ENCODE measurements around the gene SURF2. TPM values are rescaled to one million over a fixed set of nuclear protein-coding genes. Genes with fewer than 3 reads are reported as not detected.

The SURF2 gene
- total RNA-seq, 2 donors from 2014 or later, result 16.4 to 57.6 TPM

DNA sequence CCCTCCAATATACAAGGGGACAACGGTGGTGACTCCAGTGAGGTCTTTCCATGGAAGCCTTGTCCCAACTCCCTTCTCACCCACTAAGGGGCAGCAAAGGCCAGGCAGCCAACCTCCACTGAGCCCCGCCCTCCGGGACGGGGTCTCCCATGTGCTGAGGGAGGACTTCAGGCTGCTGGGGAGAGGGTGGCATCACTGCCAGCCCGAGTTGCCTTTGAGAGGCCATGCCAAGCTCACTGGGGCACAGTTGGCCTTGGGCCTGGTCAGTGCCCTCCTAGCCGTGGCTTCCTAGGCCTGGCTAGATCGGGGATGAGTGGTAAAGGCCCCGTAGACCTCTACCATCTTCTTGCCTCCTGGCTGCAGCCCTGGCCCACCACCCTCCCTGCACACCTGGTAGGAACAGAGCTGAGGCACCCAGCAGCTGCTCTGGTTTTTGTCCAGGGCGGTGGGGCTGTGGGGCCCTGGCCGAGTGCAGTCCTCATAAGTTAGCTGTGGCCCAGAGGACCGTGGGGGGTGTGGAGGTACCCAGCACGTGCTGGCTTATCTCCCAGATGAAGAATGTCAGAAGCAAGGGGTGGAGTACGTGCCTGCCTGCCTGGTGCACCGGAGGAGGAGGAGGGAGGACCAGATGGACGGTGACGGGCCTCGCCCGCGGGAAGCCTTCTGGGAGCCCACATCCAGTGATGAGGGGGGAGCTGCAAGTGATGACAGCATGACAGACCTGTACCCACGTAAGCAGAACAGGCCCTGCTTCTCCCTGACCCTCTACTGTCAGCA, 3.2 kb downstream of the SURF2 start:
- 46% methylated on average over 18 of the region's 20 CpGs for WGBS
- H3K27me3 ChIP-seq (replicated peaks; ENCODE audit: insufficient read depth), result no peaks in the 10 kb centered on the region
- no peak for DNase-seq (ENCODE audit: low spot score)
- H3K4me3 ChIP-seq, result no peak overlapping the region
- TF ChIP-seq, protein P1, sequence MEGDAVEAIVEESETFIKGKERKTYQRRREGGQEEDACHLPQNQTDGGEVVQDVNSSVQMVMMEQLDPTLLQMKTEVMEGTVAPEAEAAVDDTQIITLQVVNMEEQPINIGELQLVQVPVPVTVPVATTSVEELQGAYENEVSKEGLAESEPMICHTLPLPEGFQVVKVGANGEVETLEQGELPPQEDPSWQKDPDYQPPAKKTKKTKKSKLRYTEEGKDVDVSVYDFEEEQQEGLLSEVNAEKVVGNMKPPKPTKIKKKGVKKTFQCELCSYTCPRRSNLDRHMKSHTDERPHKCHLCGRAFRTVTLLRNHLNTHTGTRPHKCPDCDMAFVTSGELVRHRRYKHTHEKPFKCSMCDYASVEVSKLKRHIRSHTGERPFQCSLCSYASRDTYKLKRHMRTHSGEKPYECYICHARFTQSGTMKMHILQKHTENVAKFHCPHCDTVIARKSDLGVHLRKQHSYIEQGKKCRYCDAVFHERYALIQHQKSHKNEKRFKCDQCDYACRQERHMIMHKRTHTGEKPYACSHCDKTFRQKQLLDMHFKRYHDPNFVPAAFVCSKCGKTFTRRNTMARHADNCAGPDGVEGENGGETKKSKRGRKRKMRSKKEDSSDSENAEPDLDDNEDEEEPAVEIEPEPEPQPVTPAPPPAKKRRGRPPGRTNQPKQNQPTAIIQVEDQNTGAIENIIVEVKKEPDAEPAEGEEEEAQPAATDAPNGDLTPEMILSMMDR (IDR thresholded peaks at IDR 0.05), result peak in 2 of 4 experiments; percentile 16 to 43
- no peak for TF ChIP-seq POLR2AphosphoS5 (IDR thresholded peaks at IDR 0.05)
- intact Hi-C loops (cut with DNase I), result no loop called here
- H3K9me3 ChIP-seq, result no peaks in the 10 kb centered on the region
- H3K36me3 ChIP-seq, result no peaks in the 10 kb centered on the region
- peaks cover 22% of the 10 kb centered on the region for H3K4me1 ChIP-seq (replicated peaks)
- no peak overlapping the region for H3K27ac ChIP-seq

DNA sequence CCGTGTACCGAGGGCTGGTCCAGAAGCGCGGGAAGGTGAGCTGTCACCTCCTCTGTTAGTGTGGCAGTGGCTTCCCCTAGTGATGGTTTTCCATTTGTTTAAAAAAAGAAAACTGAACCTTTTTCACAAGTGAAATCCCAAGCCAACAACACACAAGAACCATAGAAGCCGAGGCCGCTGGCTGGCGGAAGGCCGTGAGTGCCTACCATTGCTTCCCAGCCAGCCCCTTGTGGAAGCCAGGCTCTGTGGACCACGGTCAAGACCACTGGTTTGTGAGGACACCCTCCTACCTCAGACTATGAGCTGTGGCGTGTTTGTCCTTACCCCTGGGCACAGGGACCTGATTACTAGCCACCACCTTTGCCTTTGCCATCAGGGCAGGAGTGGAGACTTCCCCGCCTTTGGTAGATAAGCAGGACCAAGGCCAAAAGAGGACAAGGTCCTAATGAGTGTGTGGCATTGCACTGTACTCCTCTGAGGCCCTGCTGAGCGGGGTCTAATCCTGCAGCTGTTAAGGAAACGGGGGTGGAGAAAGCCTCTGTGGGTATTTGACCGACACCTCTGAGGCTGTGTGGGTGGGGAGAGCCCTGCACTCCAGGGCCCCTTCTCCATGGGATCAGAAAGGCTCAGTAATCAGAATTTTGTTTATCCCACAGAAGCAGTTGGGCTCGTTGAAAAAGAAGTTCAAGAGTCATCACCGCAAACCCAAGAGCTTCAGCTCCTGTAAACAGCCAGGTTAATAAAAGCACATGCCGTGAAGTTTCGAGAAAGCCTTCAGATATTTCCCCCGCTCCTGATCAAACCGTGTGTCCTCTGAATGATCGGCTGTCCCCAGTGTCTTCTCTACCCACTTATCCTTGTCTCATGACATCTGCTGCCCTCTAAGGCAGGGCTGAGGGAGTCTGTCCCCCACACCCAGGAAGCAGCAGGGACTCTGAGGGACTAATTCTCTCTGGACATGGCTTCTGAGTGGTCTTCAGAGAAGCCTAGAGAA, 4.3 kb downstream of the SURF2 start:
- Histone ChIP-seq H3K4me1 (replicated peaks) (peaks cover 23% of the 10 kb centered on the region), H3K27me3 (replicated peaks; ENCODE audit: insufficient read depth) (no peaks in the 10 kb centered on the region), H3K4me3 (no peak overlapping the region), H3K9me3 (no peaks in the 10 kb centered on the region), H3K27ac (no peak overlapping the region), H3K36me3 (no peaks in the 10 kb centered on the region)
- intact Hi-C loops (cut with DNase I), result no loop called here
- TF ChIP-seq, protein P1 (IDR thresholded peaks at IDR 0.05), result no peak
- DNase-seq (ENCODE audit: low spot score), result no peak
- 85% methylated on average over 21 of the region's 21 CpGs for WGBS

DNA sequence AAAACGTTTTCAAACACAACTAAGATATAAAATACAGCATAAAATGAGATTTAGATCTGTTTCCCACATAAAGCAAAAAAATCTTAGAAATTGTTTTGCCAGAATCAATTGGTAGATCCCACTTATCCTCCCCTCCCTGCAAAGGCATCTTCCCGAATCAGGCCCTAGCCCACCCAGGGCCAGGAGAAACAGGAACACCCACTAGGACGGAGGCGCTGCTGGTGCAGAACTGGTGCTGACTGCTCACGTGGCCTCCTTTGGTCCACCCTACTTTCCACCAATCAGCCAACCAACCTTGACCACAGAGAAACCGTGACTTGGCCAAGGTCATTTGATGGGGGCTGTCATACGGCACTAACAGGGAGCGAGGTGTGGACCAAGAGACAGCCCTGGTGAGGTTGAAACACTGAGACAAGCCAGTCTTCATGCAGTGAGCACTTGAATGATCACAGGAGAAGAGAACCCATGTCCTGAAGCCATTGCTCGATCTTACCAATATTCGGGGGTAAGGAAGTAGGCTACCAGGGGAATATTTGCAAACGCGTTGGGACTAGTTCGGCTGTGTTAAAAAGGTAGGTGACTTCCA, 5.2 kb downstream of the SURF2 start:
- DNase-seq (ENCODE audit: low spot score), result no peak
- H3K4me1 ChIP-seq (replicated peaks), result peaks cover 23% of the 10 kb centered on the region
- H3K9me3 ChIP-seq, result no peaks in the 10 kb centered on the region
- TF ChIP-seq, protein P1 (IDR thresholded peaks at IDR 0.05), result no peak
- TF ChIP-seq POLR2AphosphoS5 (IDR thresholded peaks at IDR 0.05) (no peak), POLR2A (IDR thresholded peaks at IDR 0.05) (no peak)
- no peaks in the 10 kb centered on the region for H3K36me3 ChIP-seq
- no peaks in the 10 kb centered on the region for H3K27me3 ChIP-seq (replicated peaks; ENCODE audit: insufficient read depth)
- H3K4me3 ChIP-seq, result no peak overlapping the region
- WGBS, result 66% methylated on average over 13 of the region's 13 CpGs
- no peak overlapping the region for H3K27ac ChIP-seq
- intact Hi-C loops (cut with DNase I), result no loop called here

DNA sequence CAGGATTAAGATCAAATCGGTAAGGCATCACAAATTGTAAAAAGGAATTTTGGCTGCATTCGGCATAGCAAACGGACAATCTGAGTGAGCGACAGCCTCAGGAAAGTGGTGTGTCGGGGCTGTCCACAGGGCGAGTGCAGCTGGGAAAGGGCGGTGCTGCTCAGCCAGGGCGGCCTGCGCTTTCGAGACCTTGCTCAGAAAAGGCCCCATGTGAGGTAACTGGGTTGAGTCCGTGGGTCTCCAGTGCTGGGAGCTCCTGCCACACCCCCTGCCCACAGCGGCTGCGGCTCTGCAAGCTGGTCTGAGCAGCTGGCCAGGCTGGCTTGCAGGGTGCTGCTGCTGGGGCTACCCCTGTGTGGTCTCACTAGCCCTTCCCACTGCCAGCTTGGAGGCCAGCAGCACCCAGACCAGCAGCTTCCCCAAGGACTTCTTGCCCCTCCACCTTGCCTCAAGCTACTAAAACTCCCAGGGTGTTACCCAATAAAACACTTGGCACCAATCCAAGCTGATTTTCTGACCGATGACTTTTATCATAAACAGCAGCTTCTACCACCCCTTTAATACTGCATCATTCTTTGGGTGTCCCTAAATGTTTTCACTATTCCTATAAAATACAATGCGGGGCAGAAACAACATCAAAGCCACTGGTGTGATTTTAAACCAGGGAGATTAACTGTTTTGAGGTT, 6.2 kb downstream of the SURF2 start:
- H3K9me3 ChIP-seq, result no peaks in the 10 kb centered on the region
- 72% methylated on average over 14 of the region's 15 CpGs for WGBS
- H3K4me1 ChIP-seq (replicated peaks), result peaks cover 20% of the 10 kb centered on the region
- intact Hi-C loops (cut with DNase I), result no loop called here
- TF ChIP-seq POLR2A (IDR thresholded peaks at IDR 0.05) (no peak), POLR2AphosphoS5 (IDR thresholded peaks at IDR 0.05) (no peak)
- TF ChIP-seq, protein P1 (IDR thresholded peaks at IDR 0.05), result no peak
- no peak for DNase-seq (ENCODE audit: low spot score)
- no peaks in the 10 kb centered on the region for H3K27me3 ChIP-seq (replicated peaks; ENCODE audit: insufficient read depth)
- no peak overlapping the region for H3K27ac ChIP-seq
- no peak overlapping the region for H3K4me3 ChIP-seq
- no peaks in the 10 kb centered on the region for H3K36me3 ChIP-seq
